ENCODE data around the gene OR1B1.

- no peak for TF ChIP-seq MAX (IDR thresholded peaks at IDR 0.05)
- no peak for TF ChIP-seq TCF12 (IDR thresholded peaks at IDR 0.05; ENCODE audit: low read depth)
- TF ChIP-seq YY1 (IDR thresholded peaks at IDR 0.05; ENCODE audit: low read depth): no peak
- TF ChIP-seq REST (IDR thresholded peaks at IDR 0.05; ENCODE audit: low read depth): no peak
- TF ChIP-seq RAD21 (IDR thresholded peaks at IDR 0.05; ENCODE audit: low read depth): no peak
- no peak for TF ChIP-seq FOXM1 (IDR thresholded peaks at IDR 0.05; ENCODE audit: borderline replicate concordance, low read depth)
- TF ChIP-seq EP300 (IDR thresholded peaks at IDR 0.05; ENCODE audit: borderline replicate concordance): no peak
- no peak for TF ChIP-seq TAF1 (IDR thresholded peaks at IDR 0.05; ENCODE audit: low read depth)
- no peak for TF ChIP-seq CEBPB (IDR thresholded peaks at IDR 0.05)
- no peak for TF ChIP-seq ZBTB7A (IDR thresholded peaks at IDR 0.05; ENCODE audit: low read depth)
Observed at GRCh38 chr9:122656378-122656777, 1.0 kb downstream of the OR1B1 start.

Measured in Ishikawa (cell line).